Measurements from ENCODE around the gene RHBDL3. TPM values are rescaled to one million over a fixed set of nuclear protein-coding genes. Genes with fewer than 3 reads are reported as not detected.

The RHBDL3 gene
- total and polyA plus RNA-seq, 4 donors: 0.02 to 0.17 (median 0.05) TPM; not detected in 1

DNA sequence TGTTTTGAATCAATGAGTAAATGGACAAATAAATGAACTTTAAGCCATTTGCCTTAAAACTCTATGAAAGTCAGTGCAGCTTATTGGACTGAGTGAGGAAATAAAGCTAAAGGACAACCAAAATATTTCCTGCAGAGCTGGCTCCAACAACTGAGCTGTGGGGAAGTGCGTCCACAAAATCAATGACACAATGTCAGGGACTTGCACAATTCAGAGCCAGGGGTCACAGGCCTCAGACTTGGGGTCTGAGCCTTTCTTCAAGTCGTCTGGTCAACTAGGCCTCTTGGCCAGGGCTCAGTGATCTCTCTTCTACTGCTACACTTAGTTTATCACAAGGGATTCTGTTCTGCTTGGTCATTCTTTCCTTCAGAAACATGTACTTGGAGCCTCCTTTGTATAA, 26.2 kb upstream of the RHBDL3 start:
- WGBS: 51% methylated on average over 2 of the region's 2 CpGs
- Histone ChIP-seq H3K9ac (ENCODE audit: low read depth in 1 of 2, low read length in 2 of 2) (no peak overlapping the region), H3K4me1 (ENCODE audit: control insufficient read depth in 4 of 4, insufficient read depth in 4 of 4, low read length in 3 of 4) (no peaks in the 10 kb centered on the region), H3K4me3 (ENCODE audit: low read depth in 1 of 3, low read length in 3 of 3) (no peak overlapping the region), H3K36me3 (ENCODE audit: control insufficient read depth in 4 of 4, insufficient read depth in 3 of 4, low read depth in 1 of 4, low read length in 3 of 4) (no peaks in the 10 kb centered on the region), H3K9me3 (ENCODE audit: control insufficient read depth in 4 of 4, low read length in 3 of 4) (no peaks in the 10 kb centered on the region), H3K27me3 (ENCODE audit: control insufficient read depth in 4 of 4, insufficient read depth in 4 of 4, low read length in 3 of 4) (no peaks in the 10 kb centered on the region), H3K27ac (ENCODE audit: low read depth in 1 of 2, low read length in 2 of 2) (no peak overlapping the region)
- no peak for DNase-seq (ENCODE audit: low spot score)
- TF ChIP-seq RAD21 (IDR thresholded peaks at IDR 0.05) (no peak), RXRA (IDR thresholded peaks at IDR 0.05) (peak in 1 of 2 donors; percentile 18), NR2F2 (IDR thresholded peaks at IDR 0.05) (peak; percentile 56), FOXA1 (IDR thresholded peaks at IDR 0.05) (no peak), SP1 (IDR thresholded peaks at IDR 0.05) (no peak)
- TF ChIP-seq, protein P1, sequence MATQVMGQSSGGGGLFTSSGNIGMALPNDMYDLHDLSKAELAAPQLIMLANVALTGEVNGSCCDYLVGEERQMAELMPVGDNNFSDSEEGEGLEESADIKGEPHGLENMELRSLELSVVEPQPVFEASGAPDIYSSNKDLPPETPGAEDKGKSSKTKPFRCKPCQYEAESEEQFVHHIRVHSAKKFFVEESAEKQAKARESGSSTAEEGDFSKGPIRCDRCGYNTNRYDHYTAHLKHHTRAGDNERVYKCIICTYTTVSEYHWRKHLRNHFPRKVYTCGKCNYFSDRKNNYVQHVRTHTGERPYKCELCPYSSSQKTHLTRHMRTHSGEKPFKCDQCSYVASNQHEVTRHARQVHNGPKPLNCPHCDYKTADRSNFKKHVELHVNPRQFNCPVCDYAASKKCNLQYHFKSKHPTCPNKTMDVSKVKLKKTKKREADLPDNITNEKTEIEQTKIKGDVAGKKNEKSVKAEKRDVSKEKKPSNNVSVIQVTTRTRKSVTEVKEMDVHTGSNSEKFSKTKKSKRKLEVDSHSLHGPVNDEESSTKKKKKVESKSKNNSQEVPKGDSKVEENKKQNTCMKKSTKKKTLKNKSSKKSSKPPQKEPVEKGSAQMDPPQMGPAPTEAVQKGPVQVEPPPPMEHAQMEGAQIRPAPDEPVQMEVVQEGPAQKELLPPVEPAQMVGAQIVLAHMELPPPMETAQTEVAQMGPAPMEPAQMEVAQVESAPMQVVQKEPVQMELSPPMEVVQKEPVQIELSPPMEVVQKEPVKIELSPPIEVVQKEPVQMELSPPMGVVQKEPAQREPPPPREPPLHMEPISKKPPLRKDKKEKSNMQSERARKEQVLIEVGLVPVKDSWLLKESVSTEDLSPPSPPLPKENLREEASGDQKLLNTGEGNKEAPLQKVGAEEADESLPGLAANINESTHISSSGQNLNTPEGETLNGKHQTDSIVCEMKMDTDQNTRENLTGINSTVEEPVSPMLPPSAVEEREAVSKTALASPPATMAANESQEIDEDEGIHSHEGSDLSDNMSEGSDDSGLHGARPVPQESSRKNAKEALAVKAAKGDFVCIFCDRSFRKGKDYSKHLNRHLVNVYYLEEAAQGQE (IDR thresholded peaks at IDR 0.05): no peak
- TF ChIP-seq, protein P2, sequence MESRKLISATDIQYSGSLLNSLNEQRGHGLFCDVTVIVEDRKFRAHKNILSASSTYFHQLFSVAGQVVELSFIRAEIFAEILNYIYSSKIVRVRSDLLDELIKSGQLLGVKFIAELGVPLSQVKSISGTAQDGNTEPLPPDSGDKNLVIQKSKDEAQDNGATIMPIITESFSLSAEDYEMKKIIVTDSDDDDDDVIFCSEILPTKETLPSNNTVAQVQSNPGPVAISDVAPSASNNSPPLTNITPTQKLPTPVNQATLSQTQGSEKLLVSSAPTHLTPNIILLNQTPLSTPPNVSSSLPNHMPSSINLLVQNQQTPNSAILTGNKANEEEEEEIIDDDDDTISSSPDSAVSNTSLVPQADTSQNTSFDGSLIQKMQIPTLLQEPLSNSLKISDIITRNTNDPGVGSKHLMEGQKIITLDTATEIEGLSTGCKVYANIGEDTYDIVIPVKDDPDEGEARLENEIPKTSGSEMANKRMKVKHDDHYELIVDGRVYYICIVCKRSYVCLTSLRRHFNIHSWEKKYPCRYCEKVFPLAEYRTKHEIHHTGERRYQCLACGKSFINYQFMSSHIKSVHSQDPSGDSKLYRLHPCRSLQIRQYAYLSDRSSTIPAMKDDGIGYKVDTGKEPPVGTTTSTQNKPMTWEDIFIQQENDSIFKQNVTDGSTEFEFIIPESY (IDR thresholded peaks at IDR 0.05): no peak

DNA sequence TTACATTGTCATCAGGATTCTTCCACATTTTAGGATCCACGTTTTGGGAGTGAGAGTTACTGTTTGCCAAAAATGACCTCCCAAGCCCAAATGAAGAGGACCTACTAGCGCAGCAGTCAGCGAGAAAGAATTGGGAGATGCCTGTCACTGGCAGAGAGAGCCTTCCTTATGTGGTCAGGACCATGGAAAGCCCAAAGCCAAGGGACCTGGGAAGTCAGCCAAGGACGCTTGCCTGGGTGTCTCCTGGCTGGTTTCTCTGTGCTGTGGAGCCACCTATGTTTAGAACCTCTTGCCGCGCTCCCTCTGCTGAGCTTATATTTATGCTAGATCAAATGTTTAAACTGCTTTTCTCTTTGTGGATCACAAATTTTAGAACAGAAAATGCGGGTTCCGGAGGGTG, 24.9 kb upstream of the RHBDL3 start:
- H3K36me3 ChIP-seq (ENCODE audit: control insufficient read depth in 4 of 4, insufficient read depth in 3 of 4, low read depth in 1 of 4, low read length in 3 of 4): no peaks in the 10 kb centered on the region
- WGBS: 85% methylated on average over 8 of the region's 8 CpGs
- no peak for DNase-seq (ENCODE audit: low spot score)
- no peak overlapping the region for H3K27ac ChIP-seq (ENCODE audit: low read depth in 1 of 2, low read length in 2 of 2)
- H3K27me3 ChIP-seq (ENCODE audit: control insufficient read depth in 4 of 4, insufficient read depth in 4 of 4, low read length in 3 of 4): no peaks in the 10 kb centered on the region
- no peak overlapping the region for H3K4me3 ChIP-seq (ENCODE audit: low read depth in 1 of 3, low read length in 3 of 3)
- no peaks in the 10 kb centered on the region for H3K9me3 ChIP-seq (ENCODE audit: control insufficient read depth in 4 of 4, low read length in 3 of 4)
- TF ChIP-seq, protein P3, sequence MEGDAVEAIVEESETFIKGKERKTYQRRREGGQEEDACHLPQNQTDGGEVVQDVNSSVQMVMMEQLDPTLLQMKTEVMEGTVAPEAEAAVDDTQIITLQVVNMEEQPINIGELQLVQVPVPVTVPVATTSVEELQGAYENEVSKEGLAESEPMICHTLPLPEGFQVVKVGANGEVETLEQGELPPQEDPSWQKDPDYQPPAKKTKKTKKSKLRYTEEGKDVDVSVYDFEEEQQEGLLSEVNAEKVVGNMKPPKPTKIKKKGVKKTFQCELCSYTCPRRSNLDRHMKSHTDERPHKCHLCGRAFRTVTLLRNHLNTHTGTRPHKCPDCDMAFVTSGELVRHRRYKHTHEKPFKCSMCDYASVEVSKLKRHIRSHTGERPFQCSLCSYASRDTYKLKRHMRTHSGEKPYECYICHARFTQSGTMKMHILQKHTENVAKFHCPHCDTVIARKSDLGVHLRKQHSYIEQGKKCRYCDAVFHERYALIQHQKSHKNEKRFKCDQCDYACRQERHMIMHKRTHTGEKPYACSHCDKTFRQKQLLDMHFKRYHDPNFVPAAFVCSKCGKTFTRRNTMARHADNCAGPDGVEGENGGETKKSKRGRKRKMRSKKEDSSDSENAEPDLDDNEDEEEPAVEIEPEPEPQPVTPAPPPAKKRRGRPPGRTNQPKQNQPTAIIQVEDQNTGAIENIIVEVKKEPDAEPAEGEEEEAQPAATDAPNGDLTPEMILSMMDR (IDR thresholded peaks at IDR 0.05; ENCODE audit: low read depth, low read length, missing input control): no peak
- TF ChIP-seq, protein P1 (IDR thresholded peaks at IDR 0.05): peak; percentile 96
- TF ChIP-seq SP1 (IDR thresholded peaks at IDR 0.05): no peak
- TF ChIP-seq, protein P4, sequence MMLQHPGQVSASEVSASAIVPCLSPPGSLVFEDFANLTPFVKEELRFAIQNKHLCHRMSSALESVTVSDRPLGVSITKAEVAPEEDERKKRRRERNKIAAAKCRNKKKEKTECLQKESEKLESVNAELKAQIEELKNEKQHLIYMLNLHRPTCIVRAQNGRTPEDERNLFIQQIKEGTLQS (IDR thresholded peaks at IDR 0.05): no peak
- TF ChIP-seq RAD21 (IDR thresholded peaks at IDR 0.05): no peak
- no peak overlapping the region for H3K9ac ChIP-seq (ENCODE audit: low read depth in 1 of 2, low read length in 2 of 2)
- no peaks in the 10 kb centered on the region for H3K4me1 ChIP-seq (ENCODE audit: control insufficient read depth in 4 of 4, insufficient read depth in 4 of 4, low read length in 3 of 4)
